ENCODE data around the gene APCDD1.

APCDD1 gene

DNA sequence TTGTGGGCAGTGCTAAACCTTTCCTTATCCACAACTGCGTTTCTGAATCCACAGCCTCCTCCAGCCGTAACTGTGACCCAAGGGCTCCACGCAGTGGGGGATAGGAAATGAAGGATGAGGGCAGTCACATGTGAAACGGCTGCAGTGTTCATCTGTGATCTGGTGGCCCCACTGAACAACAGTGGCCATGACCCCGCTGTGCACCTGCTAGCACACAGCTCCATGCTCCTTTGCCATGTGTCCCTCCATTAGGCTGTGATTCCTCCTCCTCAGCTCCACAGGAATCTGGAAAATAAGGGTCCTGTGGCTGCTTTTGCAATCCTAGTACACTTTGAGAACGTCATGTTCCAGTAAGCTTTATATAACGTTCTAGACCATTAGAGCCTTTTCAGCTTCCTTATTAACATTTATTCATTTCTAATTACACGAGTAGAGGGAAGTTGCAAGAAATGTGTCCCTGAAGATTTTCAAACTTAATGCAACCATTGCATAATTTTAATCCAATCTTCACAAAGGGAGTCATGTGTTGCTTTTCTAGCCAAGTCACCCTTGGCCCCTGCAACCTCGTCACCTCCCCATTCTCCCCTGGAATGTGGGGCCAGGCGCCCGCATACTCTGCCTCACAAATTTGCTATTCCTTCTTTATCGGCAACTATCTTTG lies 64.3 kb downstream of the APCDD1 start:
- peak overlapping the region in 1 of 5 donors; percentile 37 for H3K4me3 ChIP-seq (ENCODE audit: low read depth in 1 of 5, low read length in 5 of 5)
- no peaks in the 10 kb centered on the region for H3K36me3 ChIP-seq (ENCODE audit: control insufficient read depth in 5 of 5, insufficient read depth in 5 of 5, low read length in 5 of 5)
- H3K9ac ChIP-seq (ENCODE audit: low read length in 5 of 5): peak overlapping the region in 2 of 5 donors; percentile 8 to 13
- H3K27ac ChIP-seq (ENCODE audit: low read depth, low read length): peak overlapping the region; percentile 37
- H3K27me3 ChIP-seq (ENCODE audit: control insufficient read depth in 5 of 5, insufficient read depth in 4 of 5, low read length in 5 of 5): no peaks in the 10 kb centered on the region
- H3K4me1 ChIP-seq (ENCODE audit: control insufficient read depth in 5 of 5, insufficient read depth in 5 of 5, low read length in 5 of 5): peaks cover 6 to 28% (median 22%) of the 10 kb centered on the region in 5 donors
- H3K9me3 ChIP-seq (ENCODE audit: control insufficient read depth in 5 of 5, low read length in 5 of 5): peaks cover 0 to 8% (median 4%) of the 10 kb centered on the region in 5 donors

DNA sequence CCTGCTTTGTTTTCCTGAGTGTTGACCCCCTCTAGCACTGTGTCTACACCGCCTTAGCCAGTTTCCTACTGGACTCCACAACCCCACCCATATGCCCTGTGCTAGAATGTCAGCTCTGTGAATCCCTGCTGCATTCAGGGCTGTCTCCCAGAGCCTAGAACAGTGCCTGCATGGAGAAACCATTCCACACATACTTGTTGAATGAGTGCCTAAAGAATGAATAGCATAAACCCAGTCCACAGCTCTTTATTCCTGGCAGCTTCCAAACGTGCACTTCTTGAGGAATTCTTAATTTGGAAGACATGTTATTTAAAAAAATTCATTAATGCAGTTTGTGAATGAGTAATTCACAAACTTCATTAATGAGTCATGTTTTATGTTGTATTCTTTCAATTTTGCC lies 64.9 kb downstream of the APCDD1 start:
- peak overlapping the region; percentile 37 for H3K27ac ChIP-seq (ENCODE audit: low read depth, low read length)
- H3K27me3 ChIP-seq (ENCODE audit: control insufficient read depth in 5 of 5, insufficient read depth in 4 of 5, low read length in 5 of 5): no peaks in the 10 kb centered on the region
- peaks cover 6 to 23% (median 18%) of the 10 kb centered on the region in 5 donors for H3K4me1 ChIP-seq (ENCODE audit: control insufficient read depth in 5 of 5, insufficient read depth in 5 of 5, low read length in 5 of 5)
- H3K4me3 ChIP-seq (ENCODE audit: low read depth in 1 of 5, low read length in 5 of 5): no peak overlapping the region
- H3K9me3 ChIP-seq (ENCODE audit: control insufficient read depth in 5 of 5, low read length in 5 of 5): peaks cover 0 to 8% (median 4%) of the 10 kb centered on the region in 5 donors
- no peaks in the 10 kb centered on the region for H3K36me3 ChIP-seq (ENCODE audit: control insufficient read depth in 5 of 5, insufficient read depth in 5 of 5, low read length in 5 of 5)
- H3K9ac ChIP-seq (ENCODE audit: low read length in 5 of 5): peak overlapping the region in 1 of 5 donors; percentile 8

GRCh38 chr18:10519999-10520935 lies 65.8 kb downstream of the APCDD1 start:
- Histone ChIP-seq H3K9me3 (ENCODE audit: control insufficient read depth in 5 of 5, low read length in 5 of 5) (peaks cover 0 to 8% (median 4%) of the 10 kb centered on the region in 5 donors), H3K4me3 (ENCODE audit: low read depth in 1 of 5, low read length in 5 of 5) (peak overlapping the region in 1 of 5 donors; percentile 28), H3K27ac (ENCODE audit: low read depth, low read length) (peak overlapping the region; percentile 37), H3K36me3 (ENCODE audit: control insufficient read depth in 5 of 5, insufficient read depth in 5 of 5, low read length in 5 of 5) (no peaks in the 10 kb centered on the region), H3K4me1 (ENCODE audit: control insufficient read depth in 5 of 5, insufficient read depth in 5 of 5, low read length in 5 of 5) (peaks cover 6 to 21% (median 21%) of the 10 kb centered on the region in 5 donors), H3K9ac (ENCODE audit: low read length in 5 of 5) (peak overlapping the region in 1 of 5 donors; percentile 30), H3K27me3 (ENCODE audit: control insufficient read depth in 5 of 5, insufficient read depth in 4 of 5, low read length in 5 of 5) (no peaks in the 10 kb centered on the region)

DNA sequence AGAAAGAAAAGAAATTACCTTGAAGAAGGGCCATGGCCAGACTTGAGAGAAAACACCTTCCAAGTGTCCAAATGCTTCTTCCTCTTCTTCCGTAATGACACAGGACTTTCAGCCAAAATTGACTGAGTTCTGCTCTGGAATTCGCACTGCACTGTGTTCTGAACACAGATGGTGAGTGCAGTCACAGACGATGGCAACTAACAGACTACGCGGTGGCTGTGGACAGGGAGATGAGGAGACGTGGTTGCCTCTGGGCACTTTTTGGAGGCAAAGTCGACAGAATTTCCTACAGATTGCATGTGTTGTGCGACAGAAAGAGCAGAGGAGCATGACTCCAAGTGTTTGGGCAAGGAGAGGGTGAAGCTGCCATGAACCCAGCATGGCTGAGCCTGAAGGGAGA lies 67.1 kb downstream of the APCDD1 start:
- no peak overlapping the region for H3K9ac ChIP-seq (ENCODE audit: low read length in 5 of 5)
- H3K27me3 ChIP-seq (ENCODE audit: control insufficient read depth in 5 of 5, insufficient read depth in 4 of 5, low read length in 5 of 5): peaks cover 0 to 3% (median 0%) of the 10 kb centered on the region in 5 donors
- H3K9me3 ChIP-seq (ENCODE audit: control insufficient read depth in 5 of 5, low read length in 5 of 5): peaks cover 0 to 8% (median 4%) of the 10 kb centered on the region in 5 donors
- no peak overlapping the region for H3K4me3 ChIP-seq (ENCODE audit: low read depth in 1 of 5, low read length in 5 of 5)
- no peak overlapping the region for H3K27ac ChIP-seq (ENCODE audit: low read depth, low read length)
- H3K36me3 ChIP-seq (ENCODE audit: control insufficient read depth in 5 of 5, insufficient read depth in 5 of 5, low read length in 5 of 5): no peaks in the 10 kb centered on the region
- peaks cover 10 to 29% (median 26%) of the 10 kb centered on the region in 5 donors for H3K4me1 ChIP-seq (ENCODE audit: control insufficient read depth in 5 of 5, insufficient read depth in 5 of 5, low read length in 5 of 5)

DNA sequence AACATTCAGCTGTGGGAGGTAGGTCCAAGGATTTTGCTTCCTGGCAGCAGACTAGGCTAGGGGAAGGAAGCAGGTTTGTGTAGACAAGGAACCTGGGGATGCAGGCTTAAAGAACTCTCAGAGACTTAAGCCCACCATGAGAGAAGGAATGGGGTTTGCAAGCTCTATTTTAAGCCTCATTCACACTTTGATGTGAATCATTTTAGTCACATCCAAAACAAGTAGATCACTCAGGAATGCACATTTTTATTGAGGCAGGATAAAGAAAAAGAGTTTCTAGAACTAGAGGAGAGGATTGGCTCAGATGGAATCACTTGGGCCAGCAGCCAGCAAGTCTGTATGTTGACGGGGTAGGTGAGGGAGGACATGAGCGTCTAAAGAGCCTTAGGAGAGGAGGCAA lies 68.1 kb downstream of the APCDD1 start:
- H3K4me1 ChIP-seq (ENCODE audit: control insufficient read depth in 5 of 5, insufficient read depth in 5 of 5, low read length in 5 of 5): peaks cover 12 to 39% (median 34%) of the 10 kb centered on the region in 5 donors
- no peak overlapping the region for H3K4me3 ChIP-seq (ENCODE audit: low read depth in 1 of 5, low read length in 5 of 5)
- peaks cover 0 to 3% (median 0%) of the 10 kb centered on the region in 5 donors for H3K27me3 ChIP-seq (ENCODE audit: control insufficient read depth in 5 of 5, insufficient read depth in 4 of 5, low read length in 5 of 5)
- H3K9me3 ChIP-seq (ENCODE audit: control insufficient read depth in 5 of 5, low read length in 5 of 5): peaks cover 0 to under 1% (median 0%) of the 10 kb centered on the region in 5 donors
- H3K36me3 ChIP-seq (ENCODE audit: control insufficient read depth in 5 of 5, insufficient read depth in 5 of 5, low read length in 5 of 5): no peaks in the 10 kb centered on the region
- no peak overlapping the region for H3K9ac ChIP-seq (ENCODE audit: low read length in 5 of 5)
- H3K27ac ChIP-seq (ENCODE audit: low read depth, low read length): no peak overlapping the region

DNA sequence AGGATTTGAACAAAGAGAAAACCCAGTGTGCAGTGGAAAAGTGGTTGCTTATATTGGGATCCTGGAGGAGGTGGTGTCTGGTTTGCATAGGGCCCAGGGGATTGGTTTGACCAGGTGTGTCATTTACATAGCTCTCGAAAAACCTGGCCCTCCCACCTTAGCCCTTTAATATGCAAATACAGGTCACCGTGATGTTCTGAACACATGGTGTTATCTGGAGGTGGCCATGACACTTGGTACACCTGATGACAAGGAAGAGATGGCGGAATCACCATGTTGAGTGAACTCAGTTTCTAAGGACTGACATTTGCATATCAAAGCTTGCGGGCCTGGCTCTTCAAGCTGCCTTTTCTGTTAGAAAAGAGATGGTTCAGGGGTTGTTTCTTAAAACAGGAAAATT lies 69.1 kb downstream of the APCDD1 start:
- Histone ChIP-seq H3K27ac (ENCODE audit: low read depth, low read length) (no peak overlapping the region), H3K36me3 (ENCODE audit: control insufficient read depth in 5 of 5, insufficient read depth in 5 of 5, low read length in 5 of 5) (no peaks in the 10 kb centered on the region), H3K4me3 (ENCODE audit: low read depth in 1 of 5, low read length in 5 of 5) (no peak overlapping the region), H3K9ac (ENCODE audit: low read length in 5 of 5) (no peak overlapping the region), H3K27me3 (ENCODE audit: control insufficient read depth in 5 of 5, insufficient read depth in 4 of 5, low read length in 5 of 5) (peaks cover 0 to 3% (median 0%) of the 10 kb centered on the region in 5 donors), H3K9me3 (ENCODE audit: control insufficient read depth in 5 of 5, low read length in 5 of 5) (no peaks in the 10 kb centered on the region), H3K4me1 (ENCODE audit: control insufficient read depth in 5 of 5, insufficient read depth in 5 of 5, low read length in 5 of 5) (peaks cover 11 to 44% (median 34%) of the 10 kb centered on the region in 5 donors)

DNA sequence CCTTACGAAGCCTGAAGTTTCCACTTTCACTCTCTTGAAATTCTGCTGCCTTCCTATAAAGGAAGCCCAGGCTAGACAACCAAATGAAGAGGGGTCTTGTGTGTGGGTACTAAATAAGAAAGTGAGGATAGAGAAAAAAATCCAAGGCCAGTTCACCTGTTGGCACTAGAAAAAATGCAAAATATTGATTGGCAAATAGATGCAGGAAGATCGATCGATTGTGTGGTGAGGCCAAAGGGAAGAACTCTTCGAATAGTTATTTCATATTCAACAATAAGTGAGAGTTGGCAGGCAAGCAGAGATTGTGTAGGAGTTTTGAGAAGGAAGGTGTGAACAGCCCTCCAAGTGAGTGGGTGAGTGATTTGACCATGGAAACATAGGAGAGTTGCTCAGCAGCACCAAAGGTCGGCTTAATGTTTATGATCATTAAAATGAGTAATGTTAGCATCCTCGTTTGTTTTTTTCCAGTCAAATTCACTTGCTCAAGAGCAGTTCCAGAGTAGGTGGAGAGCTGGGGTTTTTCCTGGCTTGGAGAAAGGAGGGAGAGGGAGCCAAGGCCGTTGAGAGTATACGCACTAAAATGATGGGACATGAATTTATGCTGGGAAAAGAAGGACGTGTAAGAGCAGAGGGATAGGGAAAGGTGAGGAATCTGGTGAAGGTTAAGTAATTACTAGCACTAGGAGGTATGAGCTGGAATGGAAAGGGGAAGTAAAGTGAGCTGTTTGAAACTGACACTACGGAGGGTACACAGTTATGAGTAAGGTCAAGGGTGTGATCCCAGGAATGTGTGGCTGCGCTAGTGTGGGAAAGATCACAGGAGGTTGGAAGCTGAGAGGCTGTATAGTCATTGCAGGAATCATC lies 70.3 kb downstream of the APCDD1 start:
- H3K9me3 ChIP-seq (ENCODE audit: control insufficient read depth in 5 of 5, low read length in 5 of 5): no peaks in the 10 kb centered on the region
- H3K9ac ChIP-seq (ENCODE audit: low read length in 5 of 5): no peak overlapping the region
- H3K36me3 ChIP-seq (ENCODE audit: control insufficient read depth in 5 of 5, insufficient read depth in 5 of 5, low read length in 5 of 5): no peaks in the 10 kb centered on the region
- no peak overlapping the region for H3K27ac ChIP-seq (ENCODE audit: low read depth, low read length)
- H3K4me3 ChIP-seq (ENCODE audit: low read depth in 1 of 5, low read length in 5 of 5): peak overlapping the region in 4 of 5 donors; percentile 83 to 92 (median 90)
- H3K27me3 ChIP-seq (ENCODE audit: control insufficient read depth in 5 of 5, insufficient read depth in 4 of 5, low read length in 5 of 5): peaks cover 0 to 3% (median 0%) of the 10 kb centered on the region in 5 donors
- H3K4me1 ChIP-seq (ENCODE audit: control insufficient read depth in 5 of 5, insufficient read depth in 5 of 5, low read length in 5 of 5): peaks cover 9 to 33% (median 23%) of the 10 kb centered on the region in 5 donors

DNA sequence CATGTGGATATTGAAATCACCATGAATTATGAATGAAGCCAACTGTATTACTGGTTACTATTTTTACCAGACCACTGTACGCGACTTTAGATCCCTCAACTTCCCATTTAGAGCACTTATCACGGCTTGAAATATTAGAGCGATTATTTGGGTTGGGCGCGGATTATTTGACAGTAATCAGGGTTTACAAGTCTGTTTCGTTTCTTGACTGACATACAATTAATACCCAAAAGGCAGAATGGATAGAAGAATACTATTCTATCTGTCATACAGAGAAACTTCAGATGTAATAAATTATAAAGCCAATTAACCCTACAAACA lies 70.9 kb downstream of the APCDD1 start:
- Histone ChIP-seq H3K27me3 (ENCODE audit: control insufficient read depth in 5 of 5, insufficient read depth in 4 of 5, low read length in 5 of 5) (peaks cover 0 to 3% (median 0%) of the 10 kb centered on the region in 5 donors), H3K9me3 (ENCODE audit: control insufficient read depth in 5 of 5, low read length in 5 of 5) (no peaks in the 10 kb centered on the region), H3K9ac (ENCODE audit: low read length in 5 of 5) (peak overlapping the region in 2 of 5 donors; percentile 69 to 94), H3K4me3 (ENCODE audit: low read depth in 1 of 5, low read length in 5 of 5) (peak overlapping the region; percentile 69 to 92 (median 88)), H3K27ac (ENCODE audit: low read depth, low read length) (peak overlapping the region; percentile 82), H3K4me1 (ENCODE audit: control insufficient read depth in 5 of 5, insufficient read depth in 5 of 5, low read length in 5 of 5) (peaks cover 8 to 30% (median 25%) of the 10 kb centered on the region in 5 donors), H3K36me3 (ENCODE audit: control insufficient read depth in 5 of 5, insufficient read depth in 5 of 5, low read length in 5 of 5) (no peaks in the 10 kb centered on the region)

DNA sequence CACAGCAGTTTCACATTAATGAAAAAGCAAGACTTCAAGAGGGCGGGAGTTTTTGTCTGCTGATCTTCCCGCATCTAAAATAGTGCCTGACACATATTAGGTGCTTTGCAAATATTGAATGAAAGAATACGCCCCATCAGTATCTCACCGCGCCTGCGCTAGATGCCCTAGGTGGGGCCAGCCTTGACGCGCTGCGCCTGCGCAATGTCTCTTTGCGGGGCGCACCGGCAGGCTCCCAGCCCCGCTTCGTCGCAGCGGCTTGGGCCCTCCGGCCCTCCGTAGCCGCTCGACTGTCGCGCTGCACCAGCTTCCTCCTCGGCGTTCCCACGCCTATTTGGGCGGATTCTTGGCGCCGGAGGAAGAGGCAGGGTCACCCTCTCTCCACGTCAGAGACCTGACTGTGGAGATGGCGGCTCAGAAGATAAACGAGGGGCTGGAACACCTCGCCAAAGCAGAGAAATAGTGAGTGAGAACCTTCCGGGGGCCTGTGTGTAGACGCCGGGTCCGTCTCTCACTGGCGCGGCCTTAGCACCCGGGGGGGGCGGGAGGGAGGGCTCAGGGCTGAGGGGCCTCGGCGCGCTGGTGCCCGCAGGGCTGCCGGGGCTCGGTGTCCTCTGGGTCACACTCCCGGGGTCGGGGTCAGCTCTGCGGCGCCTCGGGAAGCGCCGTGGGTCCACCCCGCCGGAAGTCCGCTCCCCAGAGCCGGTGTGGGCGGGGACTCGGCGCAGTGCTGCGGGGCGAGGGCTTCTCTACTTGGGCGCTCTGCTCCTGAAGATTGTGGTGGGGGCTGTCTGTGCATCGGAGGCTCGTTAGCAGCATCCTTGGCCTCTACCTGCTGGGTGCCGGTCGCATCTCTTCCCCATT lies 71.5 kb downstream of the APCDD1 start, which contains the start of gene NAPG:
Gene NAPG, plus strand, starts transcription at position 331 of the 864 bp plus-strand sequence. Its CDS starts 76 bp downstream, at position 407.
- Histone ChIP-seq H3K36me3 (ENCODE audit: control insufficient read depth in 5 of 5, insufficient read depth in 5 of 5, low read length in 5 of 5) (no peaks in the 10 kb centered on the region), H3K9ac (ENCODE audit: low read length in 5 of 5) (peak within 1 kb of the TSS; percentile 69 to 94 (median 90)), H3K27ac (ENCODE audit: low read depth, low read length) (peak within 1 kb of the TSS; percentile 82), H3K27me3 (ENCODE audit: control insufficient read depth in 5 of 5, insufficient read depth in 4 of 5, low read length in 5 of 5) (peaks cover 0 to 3% (median 0%) of the 10 kb centered on the region in 5 donors), H3K9me3 (ENCODE audit: control insufficient read depth in 5 of 5, low read length in 5 of 5) (no peaks in the 10 kb centered on the region), H3K4me3 (ENCODE audit: low read depth in 1 of 5, low read length in 5 of 5) (peak within 1 kb of the TSS; percentile 83 to 98 (median 91)), H3K4me1 (ENCODE audit: control insufficient read depth in 5 of 5, insufficient read depth in 5 of 5, low read length in 5 of 5) (peaks cover 9 to 30% (median 25%) of the 10 kb centered on the region in 5 donors)

Measured in subcutaneous abdominal adipose tissue (tissue), 5 donors.